Trophoblast cell (in vitro differentiated cells and primary cell): Measurements from ENCODE around the gene RANGAP1.

Source experiments
- DNase-seq, 2 donors: peaks; one replicate each; pipeline ENCODE4 v3.0.0-alpha.2; 2016
- H2AFZ ChIP-seq: 2 replicates; pipeline ENCODE4 v1.6.1; 2013; ENCODE audit warnings: low read length, moderate library complexity, mild to moderate bottlenecking; ENCODE audit not compliant: insufficient read depth, poor library complexity
- H2AK5ac ChIP-seq: 2 replicates; pipeline ENCODE4 v1.6.1; 2013; ENCODE audit warnings: mild to moderate bottlenecking, low read length
- H2BK120ac ChIP-seq: 2 replicates; pipeline ENCODE4 v1.6.1; 2013; ENCODE audit warnings: low read length, mild to moderate bottlenecking, moderate library complexity; ENCODE audit not compliant: insufficient read depth, poor library complexity
- H2BK12ac ChIP-seq: 2 replicates; pipeline ENCODE4 v1.6.1; 2013; ENCODE audit warnings: mild to moderate bottlenecking, low read length, moderate library complexity
- H2BK5ac ChIP-seq: 2 replicates; pipeline ENCODE4 v1.6.1; 2013; ENCODE audit warnings: low read length, low read depth, moderate library complexity, mild to moderate bottlenecking; ENCODE audit not compliant: poor library complexity
- H3K14ac ChIP-seq: 2 replicates; pipeline ENCODE4 v1.6.1; 2013; ENCODE audit warnings: mild to moderate bottlenecking, low read length
- H3K18ac ChIP-seq: 2 replicates; pipeline ENCODE4 v1.6.1; 2013; ENCODE audit warnings: mild to moderate bottlenecking, low read length
- H3K23ac ChIP-seq: 2 replicates; pipeline ENCODE4 v1.6.1; 2013; ENCODE audit warnings: low read length
- H3K27ac ChIP-seq: 2 replicates; pipeline ENCODE4 v1.5.1; 2013; ENCODE audit warnings: low read depth, mild to moderate bottlenecking, inconsistent platforms, low read length, moderate library complexity
- H3K27me3 ChIP-seq: 2 replicates; pipeline ENCODE4 v1.6.1; 2013; ENCODE audit warnings: inconsistent platforms, mild to moderate bottlenecking, low read length, moderate library complexity; ENCODE audit not compliant: insufficient read depth
- H3K36me3 ChIP-seq, 2 experiments: 1 replicate in 1 of 2; 2 replicates in 1 of 2; pipeline ENCODE4 v1.6.1; 2013; ENCODE audit warnings: low read length in 2 of 2, mild to moderate bottlenecking in 2 of 2, moderate library complexity in 1 of 2; ENCODE audit not compliant: insufficient read depth in 2 of 2, control insufficient read depth in 1 of 2
- H3K4ac ChIP-seq: 2 replicates; pipeline ENCODE4 v1.6.1; 2013; ENCODE audit warnings: low read depth, mild to moderate bottlenecking, low read length, moderate library complexity
- H3K4me1 ChIP-seq, 2 experiments: 1 replicate in 1 of 2; 2 replicates in 1 of 2; pipeline ENCODE4 v1.6.1; 2013; ENCODE audit warnings: low read length in 2 of 2, mild to moderate bottlenecking in 2 of 2, moderate library complexity in 1 of 2; ENCODE audit not compliant: insufficient read depth in 2 of 2, control insufficient read depth in 1 of 2
- H3K4me2 ChIP-seq: 2 replicates; pipeline ENCODE4 v1.6.1; 2013; ENCODE audit warnings: inconsistent platforms, mild to moderate bottlenecking, low read length, moderate library complexity
- H3K4me3 ChIP-seq: 2 replicates; pipeline ENCODE4 v1.5.1; 2013; ENCODE audit warnings: mild to moderate bottlenecking, low read depth, low read length, inconsistent platforms
- H3K79me1 ChIP-seq: one replicate; pipeline ENCODE4 v1.6.1; 2013; ENCODE audit warnings: low read length
- H3K79me2 ChIP-seq: 2 replicates; pipeline ENCODE4 v1.6.1; 2013; ENCODE audit warnings: low read length, mild to moderate bottlenecking; ENCODE audit not compliant: control insufficient read depth, insufficient read depth, poor library complexity
- H3K9ac ChIP-seq: 2 replicates; pipeline ENCODE4 v1.6.1; 2013; ENCODE audit warnings: mild to moderate bottlenecking, low read length
- H3K9me3 ChIP-seq: 2 replicates; pipeline ENCODE4 v1.6.1; 2013; ENCODE audit warnings: low read depth, mild to moderate bottlenecking, control low read depth, inconsistent platforms, low read length; ENCODE audit not compliant: insufficient read depth
- H4K12ac ChIP-seq: 2 replicates; pipeline ENCODE4 v1.6.1; 2013; ENCODE audit warnings: low read depth, mild to moderate bottlenecking, low read length, moderate library complexity
- H4K8ac ChIP-seq: 2 replicates; pipeline ENCODE4 v1.6.1; 2013; ENCODE audit warnings: low read depth, mild to moderate bottlenecking, low read length, moderate library complexity
- H4K91ac ChIP-seq: one replicate; pipeline ENCODE4 v1.6.1; 2013; ENCODE audit warnings: low read depth, mild to moderate bottlenecking, low read length, moderate library complexity
- WGBS: extraction: QIAGEN DNeasy Blood & Tissue Kit; methylation state at CpG from one replicate; pipeline ENCODE4 v1.1.7; 2013; ENCODE audit warnings: missing lambda C conversion rate; ENCODE audit not compliant: insufficient read length, insufficient coverage; ENCODE audit errors: extremely low coverage; 5-methylcytosine and 5-hydroxymethylcytosine counted together

RANGAP1 gene

GRCh38 chr22:41223535-41223934 is 62.5 kb downstream of the RANGAP1 start:
- Histone ChIP-seq H3K9ac (no peak overlapping the region), H4K12ac (no peak overlapping the region), H3K4me1 (peaks cover 13 to 15% of the 10 kb centered on the region in 2 experiments), H4K8ac (no peak overlapping the region), H3K4me3 (no peak overlapping the region), H2BK120ac (no peak overlapping the region), H3K79me2 (no peaks in the 10 kb centered on the region), H2AFZ (no peak overlapping the region), H3K14ac (no peak overlapping the region), H3K27me3 (no peaks in the 10 kb centered on the region), H3K27ac (no peak overlapping the region), H3K4ac (no peak overlapping the region), H3K23ac (no peak overlapping the region), H2BK12ac (peak overlapping the region; percentile 29), H3K79me1 (peaks cover 6% of the 10 kb centered on the region), H3K9me3 (peaks cover 6% of the 10 kb centered on the region), H4K91ac (peak overlapping the region; percentile 10), H3K36me3 (peaks cover 61 to 66% of the 10 kb centered on the region in 2 experiments), H2BK5ac (no peak overlapping the region), H2AK5ac (no peak overlapping the region), H3K18ac (no peak overlapping the region), H3K4me2 (no peak overlapping the region)
- WGBS, result no CpG with 5 or more reads among the region's 7 CpGs
- no peak for DNase-seq

GRCh38 chr22:41222846-41223507 is 63.0 kb downstream of the RANGAP1 start:
- WGBS, result no CpG with 5 or more reads among the region's 9 CpGs
- DNase-seq, result peak; percentile 94 to 95
- Histone ChIP-seq H2AFZ (no peak overlapping the region), H2BK120ac (peak overlapping the region; percentile 2), H3K14ac (peak overlapping the region; percentile 6), H3K4me3 (no peak overlapping the region), H3K27me3 (no peaks in the 10 kb centered on the region), H3K23ac (no peak overlapping the region), H3K9ac (no peak overlapping the region), H4K91ac (peak overlapping the region; percentile 46), H2AK5ac (no peak overlapping the region), H4K12ac (no peak overlapping the region), H3K4ac (no peak overlapping the region), H3K18ac (no peak overlapping the region), H3K4me2 (no peak overlapping the region), H2BK5ac (peak overlapping the region; percentile 3), H3K79me2 (no peaks in the 10 kb centered on the region), H3K79me1 (peaks cover 6% of the 10 kb centered on the region), H3K27ac (peak overlapping the region; percentile 54), H3K4me1 (peaks cover 13 to 15% of the 10 kb centered on the region in 2 experiments), H4K8ac (peak overlapping the region; percentile 7), H3K36me3 (peaks cover 56 to 62% of the 10 kb centered on the region in 2 experiments), H3K9me3 (peaks cover 6% of the 10 kb centered on the region), H2BK12ac (no peak overlapping the region)

DNA sequence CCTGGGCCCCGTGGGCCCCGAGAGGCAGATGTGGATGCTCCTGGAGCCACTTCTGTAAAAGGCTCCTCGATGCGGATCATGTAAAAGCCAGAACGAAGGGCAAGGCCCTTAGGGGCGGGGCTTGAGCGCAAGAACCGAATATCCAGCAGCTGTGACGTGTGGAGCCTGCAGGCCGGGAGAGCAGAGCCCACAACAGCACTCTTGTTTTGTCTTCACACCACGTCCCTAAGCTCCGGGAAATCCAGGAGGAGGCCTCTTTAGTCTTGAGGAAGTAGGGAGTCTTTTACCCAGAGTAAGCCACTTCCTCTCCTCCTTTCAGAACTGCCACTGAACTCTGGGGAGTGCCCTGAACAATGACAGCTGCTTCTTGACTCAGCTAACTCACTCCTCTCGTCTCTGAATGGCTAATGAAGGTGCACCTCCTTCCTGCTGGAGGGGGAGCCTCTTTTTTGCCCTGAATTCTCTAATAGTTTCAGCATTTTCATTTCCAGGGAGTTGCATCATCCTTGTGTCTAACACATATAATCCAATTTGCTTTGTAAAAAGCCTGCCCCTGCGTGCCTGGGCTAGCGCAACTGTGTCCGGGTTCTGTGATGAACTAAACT is 68.3 kb downstream of the RANGAP1 start:
- Histone ChIP-seq H4K12ac (no peak overlapping the region), H2AFZ (no peak overlapping the region), H3K14ac (no peak overlapping the region), H3K4me2 (no peak overlapping the region), H3K9ac (no peak overlapping the region), H2AK5ac (no peak overlapping the region), H3K79me2 (no peaks in the 10 kb centered on the region), H2BK5ac (no peak overlapping the region), H3K23ac (no peak overlapping the region), H3K27me3 (no peaks in the 10 kb centered on the region), H4K8ac (no peak overlapping the region), H3K18ac (no peak overlapping the region), H4K91ac (no peak overlapping the region), H2BK120ac (no peak overlapping the region), H3K36me3 (peaks cover 25 to 44% of the 10 kb centered on the region in 2 experiments), H2BK12ac (no peak overlapping the region), H3K4ac (no peak overlapping the region), H3K27ac (no peak overlapping the region), H3K9me3 (peaks cover 2% of the 10 kb centered on the region), H3K4me3 (no peak overlapping the region), H3K79me1 (no peaks in the 10 kb centered on the region), H3K4me1 (peaks cover 3 to 6% of the 10 kb centered on the region in 2 experiments)
- whole genome bisulfite sequencing, result no CpG with 5 or more reads among the region's 16 CpGs
- DNase-seq, result peak in 1 of 2 donors; percentile 57

GRCh38 chr22:41216984-41217383 is 69.0 kb downstream of the RANGAP1 start:
- H3K23ac ChIP-seq, result no peak overlapping the region
- no peaks in the 10 kb centered on the region for H3K79me2 ChIP-seq
- H3K27ac ChIP-seq, result no peak overlapping the region
- no peak overlapping the region for H2AFZ ChIP-seq
- no peak overlapping the region for H2BK5ac ChIP-seq
- no peak overlapping the region for H3K4me3 ChIP-seq
- no peak overlapping the region for H2AK5ac ChIP-seq
- peaks cover 2 to 6% of the 10 kb centered on the region in 2 experiments for H3K4me1 ChIP-seq
- DNase-seq, result no peak
- no peak overlapping the region for H3K4me2 ChIP-seq
- H2BK120ac ChIP-seq, result no peak overlapping the region
- peaks cover 2% of the 10 kb centered on the region for H3K9me3 ChIP-seq
- no peaks in the 10 kb centered on the region for H3K27me3 ChIP-seq
- no peak overlapping the region for H4K12ac ChIP-seq
- H3K4ac ChIP-seq, result no peak overlapping the region
- H2BK12ac ChIP-seq, result no peak overlapping the region
- no CpG with 5 or more reads among the region's 13 CpGs for WGBS
- H3K14ac ChIP-seq, result no peak overlapping the region
- H3K36me3 ChIP-seq, result peaks cover 25 to 44% of the 10 kb centered on the region in 2 experiments
- H3K79me1 ChIP-seq, result no peaks in the 10 kb centered on the region
- no peak overlapping the region for H4K8ac ChIP-seq
- H3K18ac ChIP-seq, result no peak overlapping the region
- H4K91ac ChIP-seq, result no peak overlapping the region
- no peak overlapping the region for H3K9ac ChIP-seq
